NOMO-1 (cell line): Measurements from ENCODE around the gene DYNLRB1.

Experiments
- DNase-seq, 2 experiments: peaks; one replicate each; lab custom pipeline; 2025; ENCODE audit not compliant: unreplicated experiment in 2 of 2; lab: John Stamatoyannopoulos, UW

DYNLRB1 gene

DNA sequence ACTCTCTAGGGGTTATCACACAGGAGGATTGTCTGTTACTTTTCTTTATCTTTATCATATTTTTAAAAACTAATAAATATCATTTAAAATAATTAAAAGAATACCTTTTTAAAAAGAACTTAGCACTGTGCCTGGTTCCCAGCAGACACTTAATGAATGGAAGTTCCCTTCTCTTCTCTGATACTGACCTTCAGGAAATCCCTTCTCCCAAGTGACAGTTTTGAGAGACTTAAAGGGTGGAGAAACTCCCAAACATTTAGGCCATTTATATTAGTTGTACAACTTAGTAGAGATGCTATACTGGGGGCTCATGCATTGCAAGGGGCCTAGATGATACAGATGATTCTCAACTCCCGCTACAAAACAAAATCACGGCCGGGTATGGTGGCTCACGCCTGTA, 60.8 kb downstream of the DYNLRB1 start:
- no peak for DNase-seq

DNA sequence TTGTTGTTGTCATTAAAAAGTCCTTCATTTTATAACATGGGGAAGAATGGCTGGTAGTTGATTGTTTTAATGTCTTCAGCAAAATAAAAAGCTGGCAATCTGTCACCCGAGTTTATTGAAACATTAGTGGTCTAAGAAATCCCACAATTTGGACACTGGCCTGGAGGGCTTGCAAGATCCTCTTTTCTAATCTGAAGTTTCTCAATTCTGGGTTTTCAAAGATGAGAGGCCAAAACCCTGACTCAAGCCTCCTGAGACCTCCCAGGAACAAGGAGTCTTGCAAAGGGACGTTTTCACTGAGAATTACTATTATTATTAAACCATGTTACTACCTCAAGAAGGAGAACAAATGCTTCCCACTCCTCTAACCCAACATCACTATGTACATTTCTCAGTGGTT, 61.8 kb downstream of the DYNLRB1 start:
- peak; percentile 7 to 68 for DNase-seq

- DNase-seq, result no peak
Measured at GRCh38 chr20:34578521-34578920, 62.3 kb downstream of the DYNLRB1 start.

GRCh38 chr20:34579191-34579978, 63.2 kb downstream of the DYNLRB1 start:
- DNase-seq, result peak in 1 of 2 experiments; percentile 10

DNA sequence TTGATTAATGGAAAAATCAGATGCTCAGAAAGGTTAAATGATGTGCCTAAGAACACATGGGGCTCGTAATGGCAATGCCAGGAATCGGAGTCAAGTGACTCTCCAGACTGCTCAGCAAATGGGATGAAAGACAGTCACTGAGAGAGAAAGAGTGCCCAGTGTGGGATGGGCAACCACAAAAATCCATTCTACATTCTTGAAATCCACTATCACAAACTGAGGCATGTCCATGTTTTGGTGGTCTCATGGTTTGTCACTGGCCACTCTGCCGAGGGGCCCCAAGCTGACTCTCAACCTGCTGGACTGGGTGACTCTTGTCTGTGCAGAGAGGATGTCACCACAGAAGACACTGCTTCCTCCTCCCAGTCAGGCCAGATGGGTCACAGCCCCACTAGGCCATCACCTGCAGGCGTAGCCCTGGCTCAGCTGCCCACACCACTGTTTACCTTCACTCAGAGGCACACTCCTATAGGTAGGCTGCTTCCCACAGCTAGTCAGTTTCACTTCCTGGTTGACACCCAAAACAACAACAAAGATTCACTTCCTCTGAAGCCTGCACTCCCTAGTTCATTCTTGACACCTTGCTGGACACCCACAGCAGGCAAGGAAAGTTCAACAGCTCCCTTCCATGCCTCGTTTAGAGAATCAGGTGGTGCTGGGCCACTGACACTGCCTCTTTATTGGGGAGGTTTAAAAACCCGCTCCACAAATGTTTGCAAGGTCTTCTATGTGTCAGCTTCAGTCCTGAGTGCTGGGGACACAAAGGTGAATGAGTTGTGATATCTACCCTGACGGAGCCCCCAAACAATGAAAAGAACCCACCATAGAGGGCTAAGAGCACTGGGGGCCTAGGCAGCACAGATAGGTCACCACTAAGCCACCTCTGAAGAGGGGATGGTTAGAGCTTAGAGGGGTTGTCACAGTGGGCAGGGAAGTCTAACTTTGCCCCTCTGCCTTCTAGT, 64.0 kb downstream of the DYNLRB1 start:
- peak; percentile 33 to 62 for DNase-seq

DNA sequence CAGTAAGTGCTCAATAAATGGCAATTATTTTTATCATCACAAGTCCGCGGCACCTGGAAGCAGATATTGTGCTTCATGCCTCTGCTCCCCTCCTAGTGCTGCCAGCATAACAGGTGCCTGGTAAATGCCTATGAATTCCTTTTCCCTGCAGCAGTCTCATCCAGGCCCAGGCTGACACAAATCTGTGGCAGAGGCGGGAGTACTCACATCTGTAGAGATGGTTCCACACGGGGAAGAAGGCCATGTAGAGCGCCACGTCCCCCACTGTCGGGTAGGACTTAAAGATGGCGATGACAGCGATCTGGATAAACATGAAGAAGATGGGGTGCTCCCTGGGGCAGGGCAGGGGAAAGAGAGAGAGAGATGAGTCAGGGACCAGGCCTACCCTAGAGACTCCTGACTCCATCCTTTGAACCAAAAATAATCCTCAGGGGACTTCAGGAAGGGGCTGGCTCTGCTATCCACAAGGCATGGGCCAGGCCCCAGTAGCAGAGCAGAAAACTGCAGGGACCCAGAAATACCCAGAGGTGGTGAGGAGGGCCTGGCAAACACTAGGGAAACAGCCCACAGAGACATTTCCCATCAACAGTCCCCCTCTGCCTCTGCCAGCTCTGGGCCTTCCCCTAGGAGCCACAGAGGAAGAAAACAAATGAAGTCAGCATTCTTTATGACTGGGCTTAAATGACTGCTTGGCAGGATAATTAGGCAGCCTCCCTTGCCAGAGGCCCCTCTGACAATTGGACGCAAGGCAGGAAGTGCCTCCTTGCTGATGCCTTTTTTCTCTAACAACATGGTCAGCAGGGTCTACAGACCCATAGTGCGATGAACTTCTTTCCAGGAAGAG, 65.3 kb downstream of the DYNLRB1 start:
- no peak for DNase-seq

GRCh38 chr20:34582221-34582620, 66.0 kb downstream of the DYNLRB1 start:
- DNase-seq, result no peak

GRCh38 chr20:34582911-34583310, 66.7 kb downstream of the DYNLRB1 start:
- DNase-seq, result no peak

DNA sequence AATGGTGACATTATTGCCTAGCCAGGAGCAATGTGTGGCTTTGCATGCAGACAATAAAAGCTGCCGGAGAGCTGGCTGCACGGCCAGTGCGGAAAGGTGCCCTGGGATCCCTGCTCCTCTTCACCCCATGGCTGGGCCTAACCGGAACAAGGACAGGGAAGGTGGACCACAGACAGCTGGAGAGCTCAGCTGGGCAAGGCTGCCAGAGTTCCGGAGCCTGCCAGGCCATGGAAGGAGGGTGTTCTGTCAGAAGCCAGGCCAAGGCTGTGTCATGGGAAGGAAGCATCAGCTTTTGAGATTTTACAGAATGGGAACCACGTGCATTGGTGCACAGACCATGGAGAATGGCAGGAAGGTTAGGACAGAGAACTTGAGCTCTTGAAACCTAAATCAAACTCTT, 67.3 kb downstream of the DYNLRB1 start:
- DNase-seq, result no peak

GRCh38 chr20:34585019-34585418, 68.8 kb downstream of the DYNLRB1 start:
- no peak for DNase-seq

DNA sequence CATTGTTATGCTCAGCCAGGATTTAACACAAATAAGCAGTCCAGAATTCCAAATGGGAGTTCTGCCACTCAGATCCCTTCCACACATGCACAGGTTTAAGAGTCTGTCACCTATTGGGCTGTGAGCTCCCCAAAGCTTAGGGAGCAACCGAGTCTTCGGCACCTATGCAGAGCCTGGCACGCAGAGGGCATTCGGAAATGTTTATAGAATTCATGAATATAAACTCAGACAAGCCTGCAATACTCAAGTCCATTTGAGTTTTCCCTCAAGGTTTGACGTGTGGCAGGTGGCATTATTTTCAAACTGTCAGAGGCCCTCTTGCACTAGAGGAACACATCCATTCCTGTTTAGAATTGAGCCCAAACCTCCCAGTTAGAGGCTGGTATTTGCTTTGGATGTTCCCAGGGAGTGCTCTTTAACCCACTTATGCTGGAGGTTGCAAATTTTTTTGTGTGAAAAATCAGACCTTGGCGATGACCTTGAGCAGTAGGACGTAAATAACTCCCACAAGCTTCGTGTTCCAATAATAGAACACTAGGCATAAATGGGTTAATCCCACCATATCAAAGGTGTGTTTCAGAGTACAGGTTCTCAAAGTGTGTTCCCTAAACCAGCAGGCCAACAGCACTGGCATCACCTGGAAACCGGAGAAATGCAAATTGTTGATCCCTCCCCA, 70.4 kb downstream of the DYNLRB1 start:
- no peak for DNase-seq
